Adrenal gland (tissue), 5 donors: ENCODE data around the gene TEX53.

Experiments
- CTCF ChIP-seq, 6 experiments: fragments of 450-650 bp in 4 of 6; fragments of 200-600 bp in 2 of 6; sonication (generic) in 1 of 6; IDR thresholded peaks; 1 replicate in 5 of 6; 2 replicates in 1 of 6; pipeline versions ENCODE4 v1.5.1 to v1.8.0; 2016 to 2021; ENCODE audit warnings: antibody characterized with exemption in 6 of 6, mild to moderate bottlenecking in 2 of 6, moderate library complexity in 1 of 6
- POLR2A ChIP-seq, 2 donors: fragments of 450-650 bp; IDR thresholded peaks; one replicate each; pipeline ENCODE4 v1.6.1; 2017; ENCODE audit warnings: antibody characterized with exemption in 2 of 2, mild to moderate bottlenecking in 2 of 2, moderate library complexity in 1 of 2
- donor health status: DM: no; HTN: no; CAD: no.

GRCh38 chr9:114655689-114656088 lies 1.9 kb downstream of the TEX53 start:
- TF ChIP-seq CTCF (IDR thresholded peaks at IDR 0.05) (no peak), POLR2A (IDR thresholded peaks at IDR 0.05) (no peak)
